Measurements from ENCODE around the gene STXBP6.

GRCh38 chr14:25048170-25049016, 1.6 kb downstream of the STXBP6 start:
- no peak for TF ChIP-seq CTCF (IDR thresholded peaks at IDR 0.05; ENCODE audit: insufficient read depth, low read length)
- TF ChIP-seq SPI1 (IDR thresholded peaks at IDR 0.05; ENCODE audit: borderline replicate concordance, low read depth) = no peak
